ENCODE data around the gene PSMD10.

PSMD10 gene, protein sequence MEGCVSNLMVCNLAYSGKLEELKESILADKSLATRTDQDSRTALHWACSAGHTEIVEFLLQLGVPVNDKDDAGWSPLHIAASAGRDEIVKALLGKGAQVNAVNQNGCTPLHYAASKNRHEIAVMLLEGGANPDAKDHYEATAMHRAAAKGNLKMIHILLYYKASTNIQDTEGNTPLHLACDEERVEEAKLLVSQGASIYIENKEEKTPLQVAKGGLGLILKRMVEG

DNA sequence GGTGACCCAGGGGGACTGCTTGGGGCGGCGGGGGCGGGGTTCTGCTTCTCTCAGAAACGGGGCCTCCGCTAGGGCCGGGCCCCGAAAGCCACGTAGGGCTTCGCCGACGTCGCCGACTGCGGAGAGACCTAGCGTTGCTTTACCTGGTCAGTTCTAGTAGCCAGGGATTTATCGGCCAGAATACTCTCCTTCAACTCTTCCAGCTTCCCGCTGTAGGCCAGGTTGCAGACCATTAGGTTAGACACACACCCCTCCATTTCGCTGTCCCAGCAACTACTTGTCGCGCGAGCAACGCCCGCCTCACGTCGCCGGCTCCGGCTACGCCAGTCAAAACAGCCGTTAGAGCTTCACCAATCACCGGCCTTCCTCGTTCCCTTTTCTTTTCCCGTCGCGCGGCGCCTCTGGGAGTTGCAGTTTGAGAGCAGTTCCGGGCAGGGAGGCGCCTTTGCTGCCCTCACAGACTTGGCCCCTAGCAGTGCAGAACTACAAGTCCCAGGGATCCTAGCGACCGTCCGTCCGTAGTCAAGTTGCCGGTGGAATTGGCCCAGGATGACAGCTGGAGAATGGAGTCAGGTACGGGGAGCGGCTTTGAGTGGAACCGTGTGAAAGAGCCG lies at the start of gene PSMD10, which contains the start of gene ATG4A:
TSS of gene PSMD10 (minus strand) at position 279 of the 614 bp plus-strand sequence. CDS start at position 257, 22 bp downstream.
TSS of gene ATG4A (plus strand) at position 515 of the 614 bp plus-strand sequence. CDS start at position 564, 49 bp downstream.
- peak; percentile 72 to 81 for DNase-seq (ENCODE audit: low read depth in 2 of 2)

DNA sequence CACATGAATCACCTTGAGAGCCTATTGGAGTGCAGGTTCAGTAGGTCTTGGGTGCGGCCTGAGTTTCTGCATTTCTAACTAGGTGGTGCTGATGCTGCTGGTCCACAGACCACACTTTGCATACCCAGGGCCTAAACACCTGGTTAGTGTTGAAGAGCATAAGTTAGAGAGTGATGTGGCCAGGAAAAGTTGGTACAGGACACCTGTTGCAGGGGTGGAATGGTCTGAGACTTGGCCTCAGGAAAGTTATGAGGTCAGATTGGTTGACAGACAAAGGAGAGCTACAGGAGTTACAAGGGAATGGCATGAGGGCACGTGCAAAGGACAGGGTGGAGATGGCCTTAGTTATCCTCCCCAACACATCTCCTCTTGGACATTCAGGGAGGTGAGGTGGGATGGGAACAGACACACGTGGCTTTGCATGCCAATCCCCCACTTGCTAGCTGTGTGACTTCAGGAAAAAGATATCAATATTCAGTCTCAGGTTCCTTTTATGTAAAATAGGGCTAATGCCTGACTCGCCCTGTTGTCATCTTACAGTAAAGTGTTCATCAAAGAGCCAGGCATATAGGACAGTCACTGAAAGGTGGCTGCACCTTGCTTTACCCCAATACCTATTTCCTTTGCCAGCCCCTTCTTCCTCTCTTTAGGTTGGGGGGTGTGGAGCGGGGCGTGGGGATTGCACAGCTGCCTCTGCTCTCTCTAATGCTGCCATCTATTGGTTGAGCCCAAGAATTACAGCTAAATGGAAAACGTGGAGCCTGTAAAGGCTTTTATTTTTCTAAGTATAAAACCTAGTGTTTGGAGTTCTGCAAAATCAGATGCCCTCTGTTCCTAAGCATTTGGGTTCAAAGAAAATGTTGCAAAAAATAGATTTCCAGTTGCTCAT lies 47.7 kb upstream of the PSMD10 start:
- no peak for DNase-seq (ENCODE audit: low read depth in 2 of 2)

DNA sequence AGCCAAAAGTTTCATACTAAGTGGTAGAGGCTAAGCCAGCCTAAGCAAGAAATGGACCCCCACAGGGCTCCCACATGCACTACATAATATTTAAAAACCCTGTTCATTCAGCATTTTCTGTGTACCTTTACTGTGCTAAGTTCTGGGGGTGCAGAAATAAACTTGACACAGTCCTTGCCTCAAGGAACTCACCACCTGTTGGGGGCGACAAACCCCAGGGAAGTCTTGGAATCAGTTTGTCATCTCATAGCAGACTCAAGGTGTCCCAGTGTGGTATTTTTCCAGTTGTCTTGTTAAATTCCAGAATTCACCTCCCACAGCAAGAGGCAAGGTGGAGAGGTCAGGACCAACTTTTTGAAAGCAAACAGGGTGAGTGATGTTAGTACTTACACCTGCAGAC lies 43.4 kb upstream of the PSMD10 start:
- DNase-seq (ENCODE audit: low read depth in 2 of 2): no peak

DNA sequence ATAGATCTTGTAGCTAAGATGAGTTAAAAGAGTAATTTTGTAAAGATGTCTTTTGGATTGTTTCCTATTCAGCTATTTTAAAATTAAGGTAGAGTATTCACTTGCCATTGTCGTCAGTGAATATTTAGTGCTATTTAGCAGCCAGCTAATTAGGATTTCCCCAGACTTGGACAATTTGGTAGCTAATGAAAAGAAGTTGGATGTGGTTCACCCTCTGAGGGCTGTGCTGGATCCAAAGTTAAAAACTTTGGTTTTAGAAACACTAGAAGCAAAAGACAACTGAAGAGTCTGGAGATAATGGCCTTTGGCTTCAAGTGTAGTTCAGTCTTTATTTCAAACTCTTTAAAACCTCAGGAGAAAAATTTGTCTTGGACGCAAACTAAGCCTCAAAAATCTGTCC lies 41.5 kb upstream of the PSMD10 start:
- no peak for DNase-seq (ENCODE audit: low read depth in 2 of 2)

DNA sequence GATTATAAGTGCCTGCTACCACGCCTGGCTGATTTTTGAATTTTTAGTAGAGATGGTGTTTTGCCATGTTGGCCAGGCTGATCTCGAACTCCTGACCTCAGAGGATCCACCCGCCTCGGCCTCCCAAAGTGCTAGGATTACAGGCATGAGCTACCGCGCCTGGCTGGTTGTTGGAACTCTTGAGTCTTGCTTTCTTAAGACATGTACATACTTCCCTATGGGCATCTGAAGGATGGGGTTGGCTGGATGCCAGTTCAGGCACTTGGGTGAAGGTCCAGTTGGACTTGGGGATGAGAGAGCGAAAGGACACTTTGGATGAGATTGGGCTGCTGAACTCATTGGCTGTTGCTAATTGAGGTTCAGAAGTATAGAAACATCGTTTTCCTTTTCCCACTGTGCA lies 40.7 kb upstream of the PSMD10 start:
- no peak for DNase-seq (ENCODE audit: low read depth in 2 of 2)

DNA sequence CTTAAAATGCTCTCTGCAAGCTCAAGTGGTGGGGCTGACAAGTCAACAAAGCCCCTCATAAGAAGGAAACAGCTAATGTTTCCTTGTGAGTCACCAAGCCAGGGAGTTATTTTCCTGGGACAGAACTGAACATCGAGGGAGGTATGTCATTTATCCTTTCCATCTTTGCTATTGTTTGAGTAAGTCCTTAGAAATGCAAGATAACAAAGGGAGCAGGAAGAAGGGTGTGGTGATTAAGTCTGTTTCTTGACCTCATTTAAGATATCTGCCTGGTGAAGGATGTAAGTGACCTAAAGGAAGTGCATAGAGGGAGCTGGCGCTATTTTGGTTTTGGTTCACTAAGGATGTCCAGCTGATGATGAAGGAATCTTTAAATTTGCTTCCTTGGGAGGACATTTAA lies 40.1 kb upstream of the PSMD10 start:
- DNase-seq (ENCODE audit: low read depth in 2 of 2): no peak

DNA sequence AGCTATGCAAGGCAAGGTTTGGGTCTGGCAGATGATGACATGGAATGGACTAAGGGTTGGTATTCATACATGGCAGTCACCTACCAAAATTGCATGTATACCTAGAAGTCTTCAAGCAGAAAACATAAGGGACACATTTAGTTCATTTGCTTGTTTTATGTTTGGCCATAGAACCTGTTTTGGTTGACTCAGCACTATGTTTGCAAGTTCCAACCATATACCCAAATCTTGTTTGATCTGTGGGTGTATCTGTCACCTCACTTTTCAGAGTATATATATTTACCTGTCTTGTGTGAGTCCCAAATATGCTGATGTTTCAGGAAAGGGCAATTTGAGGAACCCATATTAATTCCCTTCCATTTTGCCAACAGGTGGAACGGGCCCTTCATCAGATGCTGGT lies 39.5 kb upstream of the PSMD10 start:
- no peak for DNase-seq (ENCODE audit: low read depth in 2 of 2)

DNA sequence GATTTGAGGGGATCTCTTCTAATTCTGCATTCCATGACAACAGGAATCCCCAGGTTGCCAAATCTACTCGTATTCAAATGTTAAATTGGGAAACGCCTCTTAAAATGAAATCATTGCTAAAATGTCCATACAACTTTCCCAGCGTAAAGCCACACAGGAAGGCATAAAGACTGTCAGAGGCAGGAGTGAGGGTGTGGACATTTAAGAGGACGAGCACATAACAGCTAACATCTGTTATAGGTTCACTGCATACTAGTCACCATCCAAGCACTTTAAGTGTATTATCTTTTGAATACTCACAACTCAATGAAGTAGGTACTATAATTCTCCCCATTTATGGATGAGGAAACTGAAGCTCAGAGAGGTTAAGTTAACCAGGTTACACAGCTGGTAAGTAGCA lies 35.8 kb upstream of the PSMD10 start:
- DNase-seq (ENCODE audit: low read depth in 2 of 2): no peak

DNA sequence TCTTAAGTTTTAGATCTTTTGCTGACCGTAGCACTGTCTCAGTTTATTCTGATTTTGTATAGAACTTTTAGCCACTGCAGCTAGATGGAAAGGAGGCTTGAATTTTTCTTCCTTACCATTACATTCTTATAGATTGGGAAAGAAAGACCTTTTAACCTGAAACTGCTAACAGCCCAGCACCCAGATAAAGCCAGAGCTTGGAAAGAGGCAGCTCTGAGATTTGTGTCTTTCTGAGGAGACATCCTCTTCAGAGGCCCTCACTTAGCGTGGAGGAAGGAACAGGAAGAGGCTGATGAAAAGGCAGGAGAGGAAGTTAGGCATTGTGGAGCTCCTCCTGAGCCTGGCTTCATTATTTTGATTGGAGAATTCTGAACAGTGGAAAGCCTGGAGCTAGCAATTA lies 35.3 kb upstream of the PSMD10 start:
- no peak for DNase-seq (ENCODE audit: low read depth in 2 of 2)

DNA sequence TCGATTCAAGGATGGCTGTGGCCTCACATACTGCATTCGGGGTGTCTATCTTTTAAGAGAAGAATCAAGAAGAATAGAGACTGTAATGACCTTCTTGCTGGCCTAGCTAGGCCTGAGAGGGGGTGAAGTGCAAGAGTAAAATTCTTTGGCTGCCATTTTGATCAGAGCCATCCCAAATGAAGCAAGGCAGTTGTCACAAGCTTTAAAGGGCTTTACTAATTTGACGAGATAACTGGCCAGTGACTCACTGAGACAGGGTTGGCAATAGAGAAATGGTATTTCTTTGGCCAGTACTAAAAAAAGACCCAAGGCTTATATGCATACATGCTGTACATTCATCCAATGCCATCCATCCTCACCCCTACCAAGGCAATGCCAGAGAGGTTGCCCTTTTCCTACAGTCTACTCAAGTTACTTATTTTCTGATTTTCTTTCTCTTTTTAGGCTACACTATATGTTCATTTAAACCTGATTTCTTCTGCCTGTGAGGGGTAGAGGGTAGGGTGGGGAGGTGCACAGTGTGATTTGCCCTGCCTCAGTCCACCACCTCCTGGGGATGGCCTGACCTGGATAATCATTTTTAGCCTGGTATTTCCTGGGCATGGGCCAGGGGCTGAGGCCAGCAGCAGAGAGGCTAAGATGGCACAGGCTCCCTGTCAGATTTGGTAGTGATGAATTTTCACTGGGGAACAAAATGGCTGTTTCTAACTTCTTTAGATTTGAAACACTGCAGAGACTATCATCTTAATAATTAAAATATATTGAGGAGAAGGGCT lies 32.4 kb upstream of the PSMD10 start:
- DNase-seq (ENCODE audit: low read depth in 2 of 2): no peak

DNA sequence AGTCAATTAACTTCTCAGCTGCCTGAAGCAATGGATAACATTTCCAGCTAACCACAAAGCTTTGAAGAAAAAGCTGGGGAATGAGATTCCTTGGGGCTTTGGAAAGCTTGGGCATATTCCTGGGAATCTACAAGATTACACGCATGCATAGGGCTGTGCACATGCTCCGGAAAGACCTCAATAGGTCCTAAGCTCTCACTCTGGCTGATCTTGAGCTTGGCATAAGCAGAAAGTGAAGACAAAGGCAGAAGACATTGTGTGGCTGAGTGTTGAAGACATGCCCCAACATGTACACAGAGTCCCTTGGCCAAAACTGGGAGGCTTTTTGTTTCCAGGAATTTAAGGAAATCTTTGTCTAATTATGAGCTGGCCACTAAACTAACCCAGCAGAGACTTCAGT lies 31.4 kb upstream of the PSMD10 start:
- no peak for DNase-seq (ENCODE audit: low read depth in 2 of 2)

DNA sequence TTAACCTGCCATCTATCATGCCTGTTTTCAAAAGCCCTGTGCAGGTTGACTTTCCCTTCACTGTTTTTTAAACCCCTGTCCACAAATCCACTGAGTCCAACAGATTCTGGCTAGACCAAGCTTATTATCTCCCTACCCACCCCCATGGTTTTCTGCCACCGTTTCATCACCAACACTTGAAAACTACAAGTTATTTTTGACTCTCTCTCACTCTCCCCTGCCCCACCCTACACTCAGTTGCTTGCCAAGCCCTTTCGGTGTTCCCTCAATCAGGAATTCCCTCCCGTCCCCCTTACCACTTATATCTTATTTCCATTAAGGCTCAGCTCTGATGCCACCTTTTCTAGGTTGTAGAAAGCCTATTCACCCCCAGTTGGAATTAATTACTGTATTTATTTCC lies 29.9 kb upstream of the PSMD10 start:
- no peak for DNase-seq (ENCODE audit: low read depth in 2 of 2)

DNA sequence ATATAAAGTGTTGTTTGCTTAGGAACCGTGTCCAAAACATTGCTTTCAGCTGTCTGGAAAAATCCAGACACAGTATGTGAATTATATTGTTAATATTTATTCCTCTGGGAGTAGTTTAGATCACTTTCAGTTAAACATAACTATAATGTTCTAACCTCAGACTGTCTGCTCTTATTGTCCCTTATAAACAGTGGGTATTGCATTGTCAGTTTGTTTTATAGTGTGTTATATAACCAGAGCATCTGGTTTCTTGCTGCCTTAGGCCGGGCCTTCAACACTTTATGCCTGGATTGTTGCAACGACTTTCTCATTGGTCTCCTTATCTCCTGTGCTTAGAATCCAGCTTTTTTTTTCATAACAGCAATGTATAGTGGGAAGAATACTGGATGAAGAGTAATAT lies 26.6 kb upstream of the PSMD10 start:
- DNase-seq (ENCODE audit: low read depth in 2 of 2): no peak

DNA sequence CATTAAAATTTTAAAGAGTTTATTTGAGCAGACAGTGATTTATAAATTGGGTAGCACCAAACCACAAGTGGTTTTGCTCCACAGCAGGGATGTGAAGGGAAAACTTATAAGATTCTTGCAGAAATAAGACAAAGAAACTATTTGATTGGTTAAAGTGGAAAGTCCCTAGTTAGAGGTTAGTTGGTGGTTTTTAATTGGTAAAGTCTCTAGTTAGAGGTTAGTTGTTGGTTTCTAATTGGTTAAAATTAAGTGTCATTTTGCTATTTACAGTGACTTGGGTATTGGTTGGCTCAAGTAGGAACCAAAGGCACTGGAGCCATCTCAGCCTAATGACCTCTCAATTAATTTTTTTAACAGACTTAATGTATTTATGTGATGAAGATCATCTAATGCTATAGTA lies 23.2 kb upstream of the PSMD10 start:
- no peak for DNase-seq (ENCODE audit: low read depth in 2 of 2)

DNA sequence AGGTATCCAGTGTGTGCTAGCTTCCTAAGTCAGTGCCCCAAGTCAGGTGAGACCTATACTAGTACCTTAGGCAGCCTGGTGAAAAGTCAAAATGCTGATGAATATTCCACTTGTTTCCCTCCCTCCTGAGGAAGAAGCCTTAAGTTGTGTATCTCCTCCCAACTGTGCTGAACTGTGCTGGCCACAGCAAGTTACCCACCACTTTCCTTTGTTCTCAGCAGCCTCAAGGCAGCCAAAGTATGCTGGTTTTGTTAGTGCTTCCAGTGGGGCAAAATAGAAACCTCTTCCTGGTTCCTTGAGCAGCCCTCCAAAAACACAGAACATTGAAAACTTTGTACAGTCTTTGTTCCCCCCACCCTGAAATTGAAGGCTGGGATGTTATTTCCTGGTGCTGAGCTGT lies 14.1 kb upstream of the PSMD10 start:
- DNase-seq (ENCODE audit: low read depth in 2 of 2): no peak

DNA sequence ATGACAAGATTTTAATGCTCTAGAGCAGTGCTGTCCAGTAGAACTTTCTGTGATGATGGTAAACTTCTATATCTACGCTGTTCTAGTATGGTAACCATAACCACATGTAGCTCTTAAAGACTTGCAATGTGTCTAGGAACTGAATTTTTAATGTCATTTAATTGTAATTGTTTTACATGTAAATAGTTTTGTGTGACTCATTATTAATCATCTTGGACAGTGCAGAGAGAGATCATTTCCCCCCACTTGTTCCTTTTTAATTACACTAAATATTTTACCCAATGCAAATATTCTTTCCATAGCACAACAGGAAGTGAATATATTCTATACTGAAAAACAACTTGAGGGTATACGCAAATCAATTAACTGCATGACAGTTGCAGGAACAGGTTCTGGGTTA lies 6.0 kb upstream of the PSMD10 start:
- no peak for DNase-seq (ENCODE audit: low read depth in 2 of 2)

DNA sequence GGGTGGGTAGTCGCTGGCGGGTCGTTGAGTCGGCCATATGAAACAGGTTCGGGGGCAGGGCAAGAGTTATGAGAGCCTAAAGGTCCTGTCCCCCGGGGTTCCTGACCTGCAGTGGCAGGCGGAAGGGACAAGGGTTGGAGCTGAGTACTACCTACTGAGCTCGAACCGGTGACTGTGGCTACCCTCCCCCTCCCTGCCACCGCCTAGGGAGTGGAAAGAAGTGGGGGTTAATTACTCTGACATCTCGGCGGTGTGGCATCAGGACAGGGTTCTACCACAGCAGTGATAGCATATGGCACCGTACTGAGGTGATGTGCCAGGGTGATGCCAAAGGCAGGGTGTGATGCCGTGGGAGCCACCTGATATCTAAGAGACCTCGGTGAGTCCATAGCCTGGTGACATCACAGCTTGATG lies 543 bp upstream of the PSMD10 start:
- DNase-seq (ENCODE audit: low read depth in 2 of 2): no peak

DNA sequence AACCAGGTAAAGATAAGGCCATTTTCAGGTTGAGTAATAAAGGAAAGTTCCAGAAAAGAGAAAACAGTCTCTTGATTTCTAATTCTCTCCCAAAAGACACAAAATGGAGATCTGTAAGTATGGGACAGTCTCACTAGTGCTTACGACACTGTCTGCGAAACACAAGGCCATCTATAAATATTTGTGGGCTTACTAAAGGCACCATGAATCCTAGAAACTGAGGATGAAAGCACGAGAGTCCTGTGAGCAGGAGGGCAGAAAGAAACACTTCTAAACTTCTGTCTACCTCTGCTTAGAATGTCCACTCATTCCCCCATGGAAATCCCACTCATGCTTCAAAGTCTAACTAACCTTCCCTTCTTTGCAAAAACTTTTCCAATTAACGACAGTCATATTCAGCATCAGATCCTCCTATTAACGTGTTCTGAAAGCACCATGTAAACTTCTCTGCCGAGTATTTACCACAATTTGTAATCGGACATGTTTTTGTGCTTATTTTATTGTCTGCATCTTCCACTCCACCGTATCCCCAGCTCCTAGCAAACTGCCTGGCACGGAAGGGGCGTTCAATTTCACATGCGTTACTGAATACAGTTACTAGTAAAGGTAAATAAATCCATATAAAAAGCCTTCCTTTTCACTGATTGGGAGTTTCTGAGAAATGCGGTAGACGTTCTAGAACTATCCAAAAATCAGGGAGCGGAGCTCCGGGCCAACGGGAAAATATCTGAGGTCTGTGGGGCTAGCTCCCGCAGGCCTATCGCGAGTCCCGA lies 665 bp downstream of the PSMD10 start:
- no peak for DNase-seq (ENCODE audit: low read depth in 2 of 2)

DNA sequence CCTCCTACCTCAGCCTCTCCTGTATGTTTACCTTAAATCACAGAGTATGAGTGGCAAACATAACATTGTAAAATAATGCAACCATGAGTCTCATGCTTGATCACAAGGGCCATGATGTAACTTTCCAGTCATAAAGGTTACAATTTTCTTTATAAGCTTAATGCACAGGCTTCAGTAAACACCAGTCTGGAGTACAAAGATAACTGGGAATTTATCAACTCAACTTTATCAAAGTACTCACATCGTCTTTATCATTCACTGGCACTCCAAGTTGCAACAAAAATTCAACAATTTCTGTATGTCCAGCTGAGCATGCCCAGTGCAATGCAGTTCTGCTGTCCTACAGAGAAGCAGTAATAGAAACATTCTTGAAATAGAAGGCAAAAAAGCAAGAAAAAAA lies 2.8 kb downstream of the PSMD10 start:
- DNase-seq (ENCODE audit: low read depth in 2 of 2): no peak

DNA sequence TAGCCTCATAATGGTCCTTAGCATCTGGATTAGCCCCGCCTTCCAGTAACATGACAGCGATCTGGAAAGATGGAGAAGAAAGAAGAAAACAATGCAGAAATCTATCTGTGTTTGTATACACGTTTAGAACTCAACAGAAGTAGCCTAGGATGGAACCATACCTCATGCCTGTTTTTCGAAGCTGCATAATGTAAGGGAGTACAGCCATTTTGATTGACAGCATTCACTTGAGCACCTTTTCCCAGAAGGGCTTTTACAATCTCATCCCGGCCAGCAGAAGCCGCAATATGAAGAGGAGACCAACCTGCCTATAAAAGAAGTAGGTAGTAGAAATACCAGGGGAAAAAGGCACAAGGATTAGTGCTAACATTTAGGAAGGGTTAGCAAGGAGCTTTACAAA lies 3.5 kb downstream of the PSMD10 start:
- no peak for DNase-seq (ENCODE audit: low read depth in 2 of 2)

DNA sequence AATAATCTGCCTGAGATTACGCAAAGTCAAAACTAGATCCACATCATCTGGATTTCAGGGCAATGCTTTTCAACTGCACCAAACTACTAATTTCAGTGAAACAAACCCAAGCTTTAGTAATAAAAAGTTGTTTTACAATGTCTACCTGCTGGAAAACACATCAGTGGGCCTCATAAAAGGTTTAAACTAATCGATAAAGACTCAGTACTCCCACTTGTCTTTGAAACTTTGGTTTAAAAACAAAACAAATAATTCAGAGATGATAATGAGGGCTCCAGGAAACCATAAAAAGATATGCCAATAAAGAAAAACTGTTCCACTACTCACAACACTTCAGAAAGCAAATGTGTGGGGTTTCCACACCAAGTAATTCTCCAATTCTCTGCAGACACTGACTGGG lies 10.2 kb downstream of the PSMD10 start:
- no peak for DNase-seq (ENCODE audit: low read depth in 2 of 2)
